Measurements from ENCODE around the gene SND1.

SND1 gene

GRCh38 chr7:127680983-127681382 lies 29.0 kb downstream of the SND1 start:
- TF ChIP-seq ZNF423 (tag by site-specific recombination; IDR thresholded peaks at IDR 0.05): no peak
- no peak for TF ChIP-seq ZNF449 (tag by site-specific recombination; IDR thresholded peaks at IDR 0.05)
- TF ChIP-seq HIC1 (tag by site-specific recombination; IDR thresholded peaks at IDR 0.05): no peak
- TF ChIP-seq ZNF473 (tag by site-specific recombination; IDR thresholded peaks at IDR 0.05): no peak
- no peak for TF ChIP-seq ZNF157 (tag by site-specific recombination; IDR thresholded peaks at IDR 0.05)
- Histone ChIP-seq H3K9me3 (ENCODE audit: control insufficient read depth, insufficient read depth, low read depth, low read length) (no peaks in the 10 kb centered on the region), H3K36me3 (ENCODE audit: control insufficient read depth in 2 of 2, insufficient read depth in 1 of 2, low read length in 2 of 2) (no peaks in the 10 kb centered on the region), H3K4me1 (ENCODE audit: control insufficient read depth, insufficient read depth, low read length) (peaks cover 12% of the 10 kb centered on the region), H3K27ac (ENCODE audit: extremely low read depth, low read depth, low read length) (no peak overlapping the region), H3K4me3 (ENCODE audit: low read depth, low read length) (no peak overlapping the region)
- ChIA-PET POLR2A (no interaction called here), CTCF (interaction anchor here (0.6 kb wide), 1 partner anchor 26 kb away, joined by 3 read pairs; no protein-coding TSS in a partner anchor)

- H3K9me3 ChIP-seq (ENCODE audit: control insufficient read depth, insufficient read depth, low read depth, low read length): no peaks in the 10 kb centered on the region
- peaks cover under 1 to 5% of the 10 kb centered on the region in 2 experiments; a peak in 2 of 3 replicates for H3K36me3 ChIP-seq (ENCODE audit: control insufficient read depth in 2 of 2, insufficient read depth in 1 of 2, low read length in 2 of 2)
- TF ChIP-seq BCL11B (tag by site-specific recombination; IDR thresholded peaks at IDR 0.05; ENCODE audit: low read depth) (no peak), ZNF777 (tag by site-specific recombination; IDR thresholded peaks at IDR 0.05; ENCODE audit: borderline replicate concordance) (no peak), ZBTB20 (tag by site-specific recombination; IDR thresholded peaks at IDR 0.05) (no peak), ZNF221 (tag by site-specific recombination; IDR thresholded peaks at IDR 0.05; ENCODE audit: borderline replicate concordance) (no peak), ZBTB26 (tag by site-specific recombination; optimal IDR thresholded peaks at IDR 0.05) (no peak), ZBTB7A (tag by site-specific recombination; IDR thresholded peaks at IDR 0.05; ENCODE audit: low read depth) (no peak), ZNF398 (tag by site-specific recombination; IDR thresholded peaks at IDR 0.05) (no peak), ZFP3 (tag by site-specific recombination; IDR thresholded peaks at IDR 0.05; ENCODE audit: low read depth) (no peak), KLF16 (tag by site-specific recombination; IDR thresholded peaks at IDR 0.05) (no peak), ATF2 (tag by site-specific recombination; IDR thresholded peaks at IDR 0.05; ENCODE audit: low read depth) (no peak), ZNF132 (tag by site-specific recombination; IDR thresholded peaks at IDR 0.05; ENCODE audit: borderline replicate concordance) (no peak), ZNF324 (tag by site-specific recombination; IDR thresholded peaks at IDR 0.05) (no peak), ZIC2 (tag by site-specific recombination; IDR thresholded peaks at IDR 0.05) (no peak), REPIN1 (tag by site-specific recombination; IDR thresholded peaks at IDR 0.05; ENCODE audit: low read depth) (no peak), MZF1 (tag by site-specific recombination; IDR thresholded peaks at IDR 0.05; ENCODE audit: borderline replicate concordance) (no peak), ZBTB1 (tag by site-specific recombination; IDR thresholded peaks at IDR 0.05) (no peak), ZNF366 (tag by site-specific recombination; conservative IDR thresholded peaks at IDR 0.05) (no peak), EGR2 (tag by site-specific recombination; IDR thresholded peaks at IDR 0.05; ENCODE audit: low read depth) (no peak), ZNF624 (tag by site-specific recombination; IDR thresholded peaks at IDR 0.05) (no peak)
- H3K4me1 ChIP-seq (ENCODE audit: control insufficient read depth, insufficient read depth, low read length): peaks cover 12% of the 10 kb centered on the region
- CTCF ChIA-PET: no interaction called here
- no peak overlapping the region for H3K4me3 ChIP-seq (ENCODE audit: low read depth, low read length)
- no peak overlapping the region for H3K27ac ChIP-seq (ENCODE audit: extremely low read depth, low read depth, low read length)
- POLR2A ChIA-PET: no interaction called here
Observed at GRCh38 chr7:127682140-127682539, 30.1 kb downstream of the SND1 start.
